KMS-11 (cell line): ENCODE data around the gene VIPAS39.

Source experiments
- H2AFZ ChIP-seq: fragments of 200-600 bp; sonication (generic); 2 replicates; pipeline ENCODE4 v1.6.1; 2016; ENCODE audit warnings: antibody characterized with exemption, mixed run types, low read depth
- H3K27ac ChIP-seq: fragments of 200-600 bp; sonication (generic); 2 replicates; pipeline ENCODE4 v1.6.1; 2016; ENCODE audit warnings: mild to moderate bottlenecking, mixed run types
- H3K27me3 ChIP-seq: fragments of 200-600 bp; sonication (generic); 2 replicates; pipeline ENCODE4 v1.6.1; 2017; ENCODE audit warnings: mild to moderate bottlenecking, low read depth, mixed run types, moderate library complexity; ENCODE audit not compliant: insufficient read depth
- H3K36me3 ChIP-seq: fragments of 200-600 bp; sonication (generic); 2 replicates; pipeline ENCODE4 v1.6.1; 2017; ENCODE audit warnings: mild to moderate bottlenecking, mixed run types; ENCODE audit not compliant: insufficient read depth
- H3K4me1 ChIP-seq: fragments of 200-600 bp; sonication (generic); 2 replicates; pipeline ENCODE4 v1.6.1; 2016; ENCODE audit warnings: mild to moderate bottlenecking, low read depth, mixed run types; ENCODE audit not compliant: poor library complexity, severe bottlenecking
- H3K4me2 ChIP-seq: fragments of 200-600 bp; sonication (generic); 2 replicates; pipeline ENCODE4 v1.7.0; 2016; ENCODE audit warnings: mild to moderate bottlenecking, mixed run types
- H3K4me3 ChIP-seq: fragments of 200-600 bp; sonication (generic); IDR thresholded peaks from 2 replicates; pipeline ENCODE4 v1.6.1; 2017; ENCODE audit warnings: low read depth, low read length, mixed read lengths; ENCODE audit not compliant: insufficient read depth
- H3K79me2 ChIP-seq: fragments of 200-600 bp; sonication (generic); 2 replicates; pipeline ENCODE4 v1.6.1; 2016; ENCODE audit warnings: low read depth, mixed run types; ENCODE audit not compliant: insufficient read depth
- H3K9ac ChIP-seq: fragments of 200-600 bp; sonication (generic); 2 replicates; pipeline ENCODE4 v1.6.1; 2016; ENCODE audit warnings: mild to moderate bottlenecking, mixed run types
- H4K20me1 ChIP-seq: fragments of 200-600 bp; sonication (generic); 2 replicates; pipeline ENCODE4 v1.6.1; 2016; ENCODE audit warnings: mild to moderate bottlenecking, mixed run types; ENCODE audit not compliant: insufficient read depth
- TF ChIP-seq, protein P1 (sequence below): fragments of 200-600 bp; sonication (generic); conservative IDR thresholded peaks from 2 replicates; pipeline ENCODE4 v1.6.1; 2017; ENCODE audit warnings: low read depth, mild to moderate bottlenecking, antibody characterized with exemption, low read length, moderate library complexity, mixed read lengths

The VIPAS39 gene

DNA sequence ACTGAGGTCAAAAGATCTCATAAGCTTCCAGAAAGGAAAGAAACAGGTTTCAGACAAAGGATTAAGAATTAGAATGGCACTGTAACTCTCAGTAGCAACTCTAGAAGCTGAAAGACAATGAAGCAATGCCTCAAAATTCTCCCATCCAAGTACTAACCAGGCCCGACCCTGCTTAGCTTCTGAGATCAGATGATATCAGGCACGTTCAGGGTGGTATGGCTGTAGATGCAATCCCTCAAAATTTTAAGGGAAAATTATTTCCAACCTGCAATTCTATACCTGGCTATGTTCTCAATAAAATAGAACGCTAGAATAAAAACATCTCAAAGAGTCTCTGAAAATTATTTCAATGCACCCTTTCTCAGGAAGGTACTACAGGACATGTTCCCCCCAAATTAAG, 53.6 kb downstream of the VIPAS39 start:
- Histone ChIP-seq H3K4me3 (no peak overlapping the region), H3K36me3 (no peaks in the 10 kb centered on the region), H4K20me1 (no peaks in the 10 kb centered on the region), H3K4me1 (no peaks in the 10 kb centered on the region), H3K27ac (no peak overlapping the region), H2AFZ (no peak overlapping the region), H3K27me3 (no peaks in the 10 kb centered on the region), H3K79me2 (no peaks in the 10 kb centered on the region), H3K9ac (no peak overlapping the region), H3K4me2 (no peak overlapping the region)
- TF ChIP-seq, protein P1, sequence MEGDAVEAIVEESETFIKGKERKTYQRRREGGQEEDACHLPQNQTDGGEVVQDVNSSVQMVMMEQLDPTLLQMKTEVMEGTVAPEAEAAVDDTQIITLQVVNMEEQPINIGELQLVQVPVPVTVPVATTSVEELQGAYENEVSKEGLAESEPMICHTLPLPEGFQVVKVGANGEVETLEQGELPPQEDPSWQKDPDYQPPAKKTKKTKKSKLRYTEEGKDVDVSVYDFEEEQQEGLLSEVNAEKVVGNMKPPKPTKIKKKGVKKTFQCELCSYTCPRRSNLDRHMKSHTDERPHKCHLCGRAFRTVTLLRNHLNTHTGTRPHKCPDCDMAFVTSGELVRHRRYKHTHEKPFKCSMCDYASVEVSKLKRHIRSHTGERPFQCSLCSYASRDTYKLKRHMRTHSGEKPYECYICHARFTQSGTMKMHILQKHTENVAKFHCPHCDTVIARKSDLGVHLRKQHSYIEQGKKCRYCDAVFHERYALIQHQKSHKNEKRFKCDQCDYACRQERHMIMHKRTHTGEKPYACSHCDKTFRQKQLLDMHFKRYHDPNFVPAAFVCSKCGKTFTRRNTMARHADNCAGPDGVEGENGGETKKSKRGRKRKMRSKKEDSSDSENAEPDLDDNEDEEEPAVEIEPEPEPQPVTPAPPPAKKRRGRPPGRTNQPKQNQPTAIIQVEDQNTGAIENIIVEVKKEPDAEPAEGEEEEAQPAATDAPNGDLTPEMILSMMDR: no peak

DNA sequence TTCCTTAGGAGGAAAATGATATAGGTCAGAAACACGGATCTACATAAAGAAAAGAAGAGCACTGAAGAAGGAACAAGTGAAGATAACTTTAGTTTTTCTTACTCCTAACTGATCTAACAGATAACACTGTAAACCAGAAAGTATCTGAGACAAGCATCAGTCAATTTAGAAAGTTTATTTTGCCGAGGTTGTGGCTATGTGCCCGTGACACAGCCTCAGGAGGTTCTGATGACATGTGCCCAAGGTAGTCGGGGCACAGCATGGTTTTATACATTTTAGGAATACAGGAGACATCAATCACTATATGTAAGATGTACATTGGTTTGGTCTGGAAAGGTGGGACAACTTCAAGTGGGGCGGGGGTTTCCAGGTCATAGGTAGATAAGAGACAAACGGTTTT, 57.2 kb downstream of the VIPAS39 start:
- Histone ChIP-seq H3K27me3 (no peaks in the 10 kb centered on the region), H2AFZ (no peak overlapping the region), H4K20me1 (no peaks in the 10 kb centered on the region), H3K4me3 (no peak overlapping the region), H3K4me2 (no peak overlapping the region), H3K36me3 (no peaks in the 10 kb centered on the region), H3K27ac (no peak overlapping the region), H3K4me1 (no peaks in the 10 kb centered on the region), H3K9ac (no peak overlapping the region), H3K79me2 (no peaks in the 10 kb centered on the region)
- TF ChIP-seq, protein P1: no peak

DNA sequence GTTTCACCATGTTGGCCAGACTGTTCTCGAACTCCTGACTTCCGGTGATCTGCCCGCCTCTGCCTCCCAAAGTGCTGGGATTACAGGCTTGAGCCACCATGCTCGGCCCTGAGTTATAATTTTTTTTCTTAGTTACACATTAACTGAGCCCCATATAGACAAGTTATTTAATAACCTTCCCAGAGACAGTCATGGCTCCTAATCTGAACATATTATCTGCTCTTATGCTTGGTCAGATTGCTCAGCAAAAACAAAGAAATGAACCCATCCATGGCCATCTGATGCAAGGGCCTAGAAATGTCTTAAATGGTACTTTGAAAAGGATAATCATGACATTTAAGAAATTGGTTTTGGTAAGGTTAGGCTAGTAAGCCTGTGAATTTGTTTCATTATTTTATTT, 67.2 kb downstream of the VIPAS39 start:
- Histone ChIP-seq H4K20me1 (no peaks in the 10 kb centered on the region), H3K4me3 (no peak overlapping the region), H2AFZ (no peak overlapping the region), H3K36me3 (no peaks in the 10 kb centered on the region), H3K79me2 (no peaks in the 10 kb centered on the region), H3K27ac (no peak overlapping the region), H3K4me2 (no peak overlapping the region), H3K27me3 (no peaks in the 10 kb centered on the region), H3K4me1 (no peaks in the 10 kb centered on the region), H3K9ac (no peak overlapping the region)
- TF ChIP-seq, protein P1: no peak

DNA sequence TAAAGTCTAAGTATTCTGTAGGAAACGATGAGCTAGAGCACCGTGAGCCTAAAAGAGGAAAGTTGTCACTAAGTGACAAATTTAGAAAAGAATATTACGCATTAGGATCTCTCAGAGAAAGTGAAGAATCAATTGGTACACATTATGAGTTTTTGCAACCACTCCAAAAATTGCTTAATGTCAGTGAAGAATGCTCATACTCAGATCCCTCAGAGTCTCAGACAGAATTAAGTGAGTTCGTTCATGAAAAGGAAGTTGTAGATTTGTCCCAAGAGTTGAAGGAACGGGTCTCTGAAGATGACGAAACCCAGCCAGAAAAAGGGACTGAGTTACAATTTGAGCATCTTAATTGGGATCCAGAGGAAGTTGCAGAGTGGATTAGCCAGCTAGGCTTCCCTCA, 78.7 kb downstream of the VIPAS39 start:
- Histone ChIP-seq H3K4me1 (peaks cover 12% of the 10 kb centered on the region), H3K79me2 (no peaks in the 10 kb centered on the region), H3K4me2 (no peak overlapping the region), H3K27me3 (no peaks in the 10 kb centered on the region), H3K36me3 (no peaks in the 10 kb centered on the region), H3K9ac (no peak overlapping the region), H2AFZ (no peak overlapping the region), H3K27ac (no peak overlapping the region), H4K20me1 (no peaks in the 10 kb centered on the region), H3K4me3 (no peak overlapping the region)
- TF ChIP-seq, protein P1: no peak

DNA sequence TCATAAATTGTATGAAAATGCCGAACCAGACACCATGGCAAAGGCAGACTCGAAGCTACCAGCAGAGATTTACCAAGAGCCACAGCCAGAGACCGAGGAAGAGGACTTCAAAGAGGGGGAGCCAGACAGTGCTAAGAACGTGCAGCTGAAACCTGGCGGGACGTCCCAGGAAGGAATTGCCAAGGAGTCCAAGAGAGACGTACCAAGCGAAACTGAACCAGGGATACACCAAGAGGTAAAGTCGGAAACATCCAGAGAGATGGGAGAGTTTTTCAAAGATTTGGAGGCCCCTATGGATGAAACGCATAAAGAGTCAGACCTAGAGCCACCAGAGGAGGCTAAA, 79.9 kb downstream of the VIPAS39 start:
- TF ChIP-seq, protein P1: no peak
- no peak overlapping the region; the same call in 1 of the 2 replicates for H3K9ac ChIP-seq
- H3K4me1 ChIP-seq: peaks cover 12% of the 10 kb centered on the region
- peak overlapping the region; percentile 78 for H3K4me2 ChIP-seq
- no peak overlapping the region for H3K4me3 ChIP-seq
- H4K20me1 ChIP-seq: no peaks in the 10 kb centered on the region
- H2AFZ ChIP-seq: peak overlapping the region; percentile 94
- no peaks in the 10 kb centered on the region for H3K27me3 ChIP-seq
- no peaks in the 10 kb centered on the region for H3K79me2 ChIP-seq
- no peaks in the 10 kb centered on the region for H3K36me3 ChIP-seq
- peak overlapping the region; percentile 58 for H3K27ac ChIP-seq
